ENCODE data around the gene SPINK4.

SPINK4 gene

GRCh38 chr9:33230756-33231622 is 9.0 kb upstream of the SPINK4 start:
- no peak for FAIRE-seq

- FAIRE-seq = no peak
Measured at GRCh38 chr9:33231623-33231942, 8.4 kb upstream of the SPINK4 start.

- no peak for FAIRE-seq
Measured at GRCh38 chr9:33232815-33233214, 7.2 kb upstream of the SPINK4 start.

DNA sequence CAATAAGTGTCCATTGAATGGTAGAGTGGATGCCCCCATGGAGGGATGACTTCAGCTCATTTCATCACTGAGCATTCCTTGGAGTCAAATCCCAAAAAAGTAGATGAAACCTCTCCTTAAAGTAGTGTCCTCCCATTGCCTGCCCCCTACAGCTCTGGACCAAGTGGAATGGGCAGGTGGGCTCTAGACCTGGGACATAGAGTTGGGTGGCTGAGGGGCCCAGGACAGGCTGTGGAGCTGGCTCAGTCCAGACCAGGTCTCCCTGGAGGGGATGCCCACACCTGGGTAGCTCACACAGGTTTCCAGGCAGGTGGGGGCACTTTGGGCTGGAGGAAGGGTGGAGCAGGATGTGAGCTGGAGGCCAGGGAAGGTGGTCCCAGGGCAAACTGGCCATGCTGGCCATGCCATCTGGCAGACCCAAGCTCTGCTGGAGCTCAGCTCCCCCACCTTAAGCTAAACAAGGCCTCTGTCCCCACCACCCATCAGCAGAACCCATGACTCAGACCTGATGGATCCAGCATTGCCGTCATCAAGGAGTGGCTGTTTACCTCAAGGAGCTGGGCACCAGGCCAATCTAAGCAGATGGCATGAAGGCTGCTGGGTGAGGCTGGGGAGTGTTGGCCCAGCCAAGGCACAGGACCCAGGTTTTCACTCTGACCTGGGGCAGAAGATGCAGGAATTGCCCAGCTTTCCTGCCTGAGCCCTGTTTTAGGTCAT is 6.2 kb upstream of the SPINK4 start:
- no peak for FAIRE-seq

- no peak for FAIRE-seq
Measured at GRCh38 chr9:33234511-33235467, 5.2 kb upstream of the SPINK4 start.

- no peak for FAIRE-seq
Measured at GRCh38 chr9:33236571-33236970, 3.4 kb upstream of the SPINK4 start.

DNA sequence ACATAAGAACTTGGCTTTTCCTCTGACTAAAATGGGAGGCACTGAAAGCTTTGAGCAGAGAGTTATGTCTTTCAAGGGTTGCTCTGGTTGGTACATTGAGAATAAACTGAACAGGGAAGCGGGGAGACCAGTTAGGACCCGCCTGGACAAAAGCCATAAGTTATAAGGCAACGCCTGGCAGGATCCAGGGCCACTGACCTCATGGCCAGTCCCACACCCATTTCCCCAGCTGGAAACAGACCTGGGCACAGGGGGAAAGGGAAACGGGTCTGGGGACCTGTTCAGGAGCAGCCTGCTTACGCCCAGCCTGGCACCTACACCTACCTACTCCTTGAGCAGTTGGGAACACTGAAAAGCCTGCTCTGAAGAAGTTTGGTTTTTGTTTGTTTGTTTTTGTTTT is 1.3 kb downstream of the SPINK4 start:
- no peak for FAIRE-seq

DNA sequence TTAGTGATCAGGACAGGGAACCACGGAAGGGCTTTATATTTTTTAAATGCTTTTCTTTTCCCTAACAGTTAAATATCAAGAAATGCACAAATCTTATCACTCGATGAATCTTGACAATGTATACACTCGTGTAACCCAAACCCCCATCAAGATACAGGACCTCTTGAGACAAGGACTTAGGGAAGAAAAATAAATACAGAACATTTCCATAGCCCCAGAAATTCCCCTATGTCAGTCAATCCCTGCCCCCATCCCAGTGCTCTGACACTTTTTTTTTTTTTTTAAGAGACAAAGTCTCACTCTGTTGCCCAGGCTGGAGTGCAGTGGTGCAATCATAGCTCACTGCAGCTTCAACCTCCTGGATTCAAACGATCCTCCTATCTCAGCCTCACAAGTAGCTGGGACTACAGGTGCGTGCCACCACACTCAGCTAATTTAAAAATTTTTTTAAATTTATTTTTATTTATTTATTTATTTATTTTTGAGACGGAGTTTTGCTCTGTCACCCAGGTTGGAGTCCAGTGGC is 2.7 kb downstream of the SPINK4 start:
- no peak for FAIRE-seq

DNA sequence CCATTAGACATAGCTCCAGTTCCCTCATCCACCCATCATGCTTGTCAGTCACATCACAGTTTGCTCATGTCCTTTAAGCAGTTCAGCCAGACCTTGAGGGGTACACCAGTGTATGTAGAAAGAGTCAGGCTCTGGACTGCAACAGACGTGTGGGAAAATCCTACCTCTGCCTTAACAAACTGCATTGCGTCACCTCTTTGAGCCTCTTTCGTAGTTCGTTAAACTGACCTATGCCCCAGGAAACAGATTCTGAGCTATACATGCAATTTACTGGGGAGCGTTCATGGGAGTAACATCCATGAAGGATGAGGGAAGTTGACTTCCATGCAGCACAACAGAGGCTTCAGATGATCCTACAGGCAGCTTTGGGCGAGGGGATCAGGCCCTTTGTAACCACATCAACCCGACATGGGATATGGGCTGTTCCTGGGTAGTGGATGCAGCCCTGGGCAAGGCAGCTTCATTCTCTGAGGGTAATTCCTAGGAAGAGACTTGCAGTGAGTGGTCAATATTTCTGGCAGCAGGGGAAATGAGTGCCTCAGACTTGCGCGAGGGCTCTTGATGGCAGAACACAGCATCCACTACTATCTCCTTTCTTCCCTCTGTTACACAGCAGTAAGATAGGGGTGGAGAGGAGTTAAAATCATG is 4.3 kb downstream of the SPINK4 start:
- no peak for FAIRE-seq

DNA sequence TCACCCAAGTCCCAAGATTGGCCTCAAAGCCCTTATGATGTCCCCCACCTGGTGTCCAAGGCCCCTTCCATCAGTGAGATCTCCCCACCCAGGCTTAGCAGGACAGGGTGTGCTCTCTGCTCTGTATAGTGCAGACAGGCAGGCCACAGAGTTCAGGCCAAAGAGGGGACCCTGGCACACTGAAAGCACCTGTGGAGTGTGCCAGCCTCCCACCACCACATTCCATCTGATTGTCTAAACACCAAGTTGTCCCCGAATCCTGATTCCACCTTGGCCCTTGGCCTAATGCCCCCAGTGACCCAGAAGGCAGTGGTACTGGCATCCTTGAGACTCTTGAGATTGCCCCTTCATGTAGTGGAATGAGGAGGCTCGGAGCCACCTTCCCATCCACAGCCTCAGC is 5.4 kb downstream of the SPINK4 start:
- no peak for FAIRE-seq

GRCh38 chr9:33246269-33246860 is 6.4 kb downstream of the SPINK4 start:
- FAIRE-seq = no peak

DNA sequence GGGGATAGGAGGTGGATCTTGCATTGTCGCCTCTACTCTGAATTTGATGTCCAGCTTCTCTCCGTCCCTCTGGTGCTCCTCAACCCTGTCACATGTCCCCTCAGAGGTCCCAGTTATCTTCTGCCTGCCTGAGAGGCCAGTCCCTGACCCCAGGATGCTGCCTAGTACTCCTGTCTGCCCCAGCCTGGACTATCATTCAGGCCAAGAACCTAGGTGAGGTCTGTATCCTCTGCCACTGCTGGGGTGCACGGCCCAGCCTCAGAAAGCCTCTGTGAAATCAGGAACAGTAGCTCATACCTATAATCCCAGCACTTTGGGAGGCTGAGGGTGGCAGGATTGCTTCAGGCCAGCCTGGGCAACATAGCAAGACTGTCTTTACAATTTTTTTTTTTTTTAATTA is 8.6 kb downstream of the SPINK4 start:
- FAIRE-seq = no peak

- no peak for FAIRE-seq
Measured at GRCh38 chr9:33249087-33249658, 9.2 kb downstream of the SPINK4 start.

DNA sequence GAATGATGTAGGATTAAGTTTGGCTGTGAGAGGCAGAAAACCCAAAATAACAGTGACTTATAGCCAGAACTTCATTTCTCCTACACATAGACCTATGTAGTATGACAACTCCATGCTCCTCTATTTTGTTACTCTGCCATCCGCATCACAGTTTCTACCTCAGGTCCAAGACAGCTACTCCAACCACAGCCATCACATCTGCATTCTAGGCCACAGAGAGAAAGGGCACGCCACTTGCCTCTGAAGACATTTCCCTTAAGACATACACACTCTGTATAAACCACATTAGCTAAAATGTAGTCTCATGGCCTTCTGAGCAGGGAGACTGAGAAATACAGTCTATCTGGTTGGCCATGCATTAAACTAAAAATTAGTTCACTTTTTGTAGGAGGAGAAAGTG is 10.0 kb downstream of the SPINK4 start:
- no peak for FAIRE-seq

- no peak for FAIRE-seq
Measured at GRCh38 chr9:33250458-33250995, 10.6 kb downstream of the SPINK4 start.

DNA sequence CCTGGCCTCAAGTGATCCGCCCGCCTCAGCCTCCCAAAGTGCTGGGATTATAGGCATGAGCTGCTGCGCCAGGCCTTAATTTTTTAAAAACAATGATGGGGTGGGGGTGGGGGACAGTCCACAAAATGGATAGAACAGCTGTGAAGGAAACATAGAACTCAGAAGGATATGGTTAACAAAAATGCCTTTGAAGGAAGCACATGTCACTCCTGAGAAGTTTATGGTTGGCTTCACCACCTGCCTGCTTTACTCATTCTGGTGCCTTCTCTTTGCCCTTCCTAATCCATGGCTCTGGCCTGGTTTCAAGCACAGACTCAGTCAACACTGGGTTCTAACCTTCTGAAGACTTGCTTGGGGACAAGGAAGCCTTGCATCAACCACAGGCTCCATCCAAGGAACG is 14.2 kb downstream of the SPINK4 start:
- no peak for FAIRE-seq

DNA sequence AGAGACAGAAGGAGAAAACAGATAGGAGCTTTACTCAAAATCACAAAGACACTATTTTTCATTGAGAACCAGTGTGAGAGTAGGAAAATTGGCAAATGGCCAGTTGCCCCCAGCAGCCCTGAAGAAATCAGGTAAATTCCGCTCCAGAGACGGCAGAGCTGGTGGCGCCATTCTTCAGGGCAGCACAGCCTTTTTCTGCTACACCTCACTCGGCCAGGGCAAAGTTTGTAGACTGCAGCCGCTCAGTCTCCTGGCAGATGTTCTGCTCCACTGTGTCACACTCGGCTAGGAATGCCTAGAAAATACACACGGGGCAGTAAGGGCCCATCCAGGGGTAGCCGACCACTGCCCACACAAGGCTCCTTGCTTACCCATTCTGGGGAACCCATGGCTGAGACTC is 15.0 kb downstream of the SPINK4 start:
- no peak for FAIRE-seq

DNA sequence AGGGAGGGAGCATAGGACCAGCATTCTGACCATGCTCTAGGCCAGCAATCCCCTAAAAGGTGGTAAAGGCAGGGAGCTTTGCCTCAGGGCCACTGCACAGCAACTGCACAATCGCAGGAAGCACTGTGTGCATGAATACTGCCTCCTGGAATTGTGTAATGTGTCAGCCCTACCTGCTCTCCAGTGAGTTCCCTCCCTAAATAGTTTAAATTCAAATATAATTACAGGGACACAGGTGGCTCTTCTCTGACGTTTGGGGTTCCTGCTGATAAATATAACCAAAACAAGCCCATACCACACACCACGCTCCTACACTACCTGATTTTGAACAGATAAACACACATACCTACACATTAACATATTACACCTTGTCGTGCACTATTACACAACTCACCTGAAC is 15.5 kb downstream of the SPINK4 start:
- FAIRE-seq = no peak

DNA sequence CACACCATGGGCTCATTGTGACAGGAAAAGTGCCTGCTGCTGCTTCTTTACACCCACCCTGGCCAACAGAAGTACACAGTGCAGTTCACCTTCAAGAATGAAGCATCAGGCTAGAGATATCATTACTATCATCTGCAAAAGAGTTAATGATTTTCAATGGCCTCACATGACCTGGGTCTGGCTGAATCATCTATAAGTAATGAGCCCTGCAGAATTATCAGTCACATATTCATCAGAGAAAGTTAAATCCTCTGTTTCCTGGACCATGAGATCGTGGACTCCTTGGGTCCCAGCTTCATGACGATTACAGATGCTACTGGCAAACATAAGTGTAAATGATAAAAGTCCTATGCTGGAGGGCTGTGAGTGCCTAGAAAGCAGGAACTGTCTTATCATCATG is 16.3 kb downstream of the SPINK4 start:
- FAIRE-seq = no peak

DNA sequence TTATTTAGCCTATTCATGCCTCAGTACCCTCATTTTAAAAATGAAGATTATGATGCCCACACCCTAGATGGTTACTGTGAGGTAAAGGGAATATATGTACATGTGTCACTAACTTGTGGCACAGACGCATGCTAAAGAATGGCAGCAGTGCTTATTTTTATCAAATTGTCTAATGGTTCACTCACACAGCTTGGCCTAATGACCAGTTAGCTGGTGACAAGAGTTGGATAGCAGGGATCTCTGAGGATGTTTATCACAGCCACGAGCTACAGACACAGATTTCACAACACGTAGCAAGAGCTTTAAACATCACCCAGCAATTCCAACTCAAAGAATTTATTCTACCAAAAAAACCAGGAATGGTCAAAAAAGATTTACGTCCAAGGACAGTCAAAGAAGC is 17.3 kb downstream of the SPINK4 start:
- FAIRE-seq = no peak

DNA sequence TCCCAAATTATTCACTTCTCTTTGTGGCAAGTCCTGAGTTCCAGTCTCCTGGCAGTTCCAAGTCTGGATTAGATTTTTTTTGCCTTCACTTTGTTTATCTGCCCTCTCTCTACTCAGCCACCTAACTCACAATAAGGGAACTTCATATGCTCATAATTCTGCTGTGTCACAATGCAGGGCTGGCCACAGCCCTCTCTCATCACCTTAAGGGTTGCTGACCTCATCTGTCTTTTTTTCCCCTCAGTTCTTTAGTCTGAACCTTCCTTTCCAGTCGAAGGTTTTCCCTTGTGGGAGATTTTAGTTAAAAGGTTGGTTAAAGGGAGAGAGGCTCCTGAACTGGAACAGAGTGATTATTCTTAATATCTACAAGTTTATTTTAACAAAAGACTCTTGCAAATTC is 20.4 kb downstream of the SPINK4 start:
- no peak for FAIRE-seq

All from endometrium (tissue), 2 donors.